HG03521 (cell line): ENCODE results near the gene PILRA.

Experiments
- ATAC-seq: cut with Tn5 transposase; IDR thresholded peaks from one replicate; pipeline ENCODE4 v1.9.1; 2021; ENCODE audit warnings: mild to moderate bottlenecking, moderate library complexity; ENCODE audit not compliant: unreplicated experiment

The PILRA gene

DNA sequence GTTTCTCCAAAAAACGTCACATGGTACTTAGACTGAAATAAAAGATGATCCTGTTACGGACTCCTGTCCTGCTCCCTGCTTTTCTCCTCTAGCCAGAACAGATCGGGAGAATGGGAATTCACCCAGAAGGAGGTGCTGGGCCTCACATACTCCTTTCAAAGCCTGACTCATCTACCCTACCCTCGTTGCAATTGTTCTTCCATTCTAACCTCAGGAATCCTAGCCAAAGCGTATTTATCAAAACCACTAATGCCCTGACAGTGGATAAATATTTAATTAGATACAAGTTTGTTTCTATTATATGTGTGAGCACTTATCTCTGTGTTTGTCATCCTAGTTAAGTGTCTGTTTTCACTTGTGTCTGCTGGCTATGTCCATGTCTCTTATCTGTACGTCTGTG lies 33.5 kb downstream of the PILRA start:
- no peak for ATAC-seq

DNA sequence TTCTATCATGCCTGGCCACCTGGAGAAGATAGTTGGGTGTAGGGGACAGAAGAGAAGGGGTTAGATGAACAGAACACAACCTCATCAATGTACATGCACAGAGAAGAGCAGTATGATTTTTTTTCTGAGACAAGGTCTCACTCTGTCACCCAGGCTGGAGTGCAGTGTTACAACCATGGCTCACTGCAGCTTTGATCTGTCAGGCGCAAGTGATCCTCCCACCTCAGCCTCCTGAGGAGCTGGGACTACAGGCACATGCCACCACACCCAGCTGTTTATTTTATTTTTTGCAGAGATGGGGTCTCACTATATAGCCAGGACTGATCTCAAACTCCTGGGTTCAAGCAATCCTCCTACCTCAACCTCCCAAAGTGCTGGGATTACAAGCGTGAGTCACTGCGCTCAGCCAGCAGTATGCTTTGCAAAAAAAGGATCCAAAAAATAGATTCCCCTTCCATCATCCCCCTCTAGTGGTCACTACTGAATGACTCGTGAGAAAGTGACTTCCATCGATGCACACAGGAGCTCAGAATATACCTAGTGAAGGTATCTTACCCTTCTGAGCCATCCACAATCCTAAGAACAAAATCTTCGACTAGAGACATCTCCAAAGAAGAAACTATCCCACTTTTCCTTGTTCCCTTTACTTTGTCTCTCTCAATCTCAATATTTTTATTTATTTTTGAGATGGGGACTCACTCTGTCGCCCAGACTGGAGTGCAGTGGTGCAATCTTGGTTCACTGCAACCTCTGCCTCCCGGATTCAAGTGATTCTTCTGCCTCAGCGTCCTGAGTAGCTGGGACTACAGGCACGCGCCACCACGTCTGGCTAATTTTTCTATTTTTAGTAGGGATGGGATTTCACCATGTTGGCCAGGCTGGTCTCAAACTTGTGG lies 34.2 kb downstream of the PILRA start:
- ATAC-seq: no peak

DNA sequence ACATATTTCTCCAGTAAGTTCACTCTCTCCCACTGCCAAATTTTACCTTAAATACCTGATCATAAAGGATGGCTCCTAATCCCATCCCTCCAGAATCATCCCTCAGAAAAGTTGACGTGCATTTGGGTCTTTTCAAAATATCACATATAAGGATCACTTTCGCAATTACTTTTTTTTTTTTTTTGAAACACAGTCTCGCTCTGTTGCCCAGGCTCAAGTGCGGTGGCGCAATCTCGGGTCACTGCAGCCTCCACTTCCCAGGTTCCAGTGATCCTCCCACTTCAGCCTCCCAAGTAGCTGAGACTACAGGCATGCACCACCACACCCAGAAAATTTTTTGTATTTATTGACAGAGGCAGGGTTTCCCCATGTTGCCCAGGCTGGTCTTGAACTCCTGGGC lies 37.8 kb downstream of the PILRA start:
- no peak for ATAC-seq

DNA sequence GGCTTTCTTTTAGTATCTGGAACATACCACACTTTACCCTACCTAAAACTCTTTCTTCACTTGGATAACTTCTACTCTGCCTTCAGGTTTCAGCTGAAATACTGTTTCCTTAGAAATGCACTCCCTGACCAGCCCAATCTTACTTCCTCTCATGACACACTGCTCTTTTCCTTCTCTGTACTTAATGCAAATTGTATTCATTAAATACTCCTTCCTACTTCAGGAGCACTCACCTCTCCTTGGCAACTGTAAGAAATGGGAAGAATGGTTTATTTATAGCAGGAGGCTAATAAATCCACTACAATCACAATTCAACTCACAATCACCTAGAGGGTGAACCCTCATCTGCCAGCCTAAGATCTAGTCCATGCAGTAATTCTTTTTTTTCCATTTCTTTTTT lies 40.1 kb downstream of the PILRA start:
- ATAC-seq: no peak

DNA sequence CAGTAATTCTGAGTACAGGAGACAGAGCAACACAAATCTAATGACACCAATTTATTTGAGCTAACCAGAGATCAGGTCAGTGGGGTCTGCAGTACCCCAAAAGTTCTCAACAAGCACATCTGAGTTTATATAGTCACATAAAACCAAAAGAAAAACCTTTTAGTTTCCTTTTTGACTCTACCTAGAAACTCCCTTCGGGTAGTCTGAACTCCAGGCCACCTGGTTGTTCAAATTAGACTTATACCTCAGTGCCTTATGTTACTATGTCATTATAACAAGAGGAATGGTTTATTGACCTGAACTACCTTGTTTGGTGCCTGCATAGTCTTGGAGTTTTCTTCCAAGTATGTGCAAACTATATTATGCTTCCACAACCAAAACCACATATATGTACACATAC lies 40.6 kb downstream of the PILRA start:
- ATAC-seq: no peak

DNA sequence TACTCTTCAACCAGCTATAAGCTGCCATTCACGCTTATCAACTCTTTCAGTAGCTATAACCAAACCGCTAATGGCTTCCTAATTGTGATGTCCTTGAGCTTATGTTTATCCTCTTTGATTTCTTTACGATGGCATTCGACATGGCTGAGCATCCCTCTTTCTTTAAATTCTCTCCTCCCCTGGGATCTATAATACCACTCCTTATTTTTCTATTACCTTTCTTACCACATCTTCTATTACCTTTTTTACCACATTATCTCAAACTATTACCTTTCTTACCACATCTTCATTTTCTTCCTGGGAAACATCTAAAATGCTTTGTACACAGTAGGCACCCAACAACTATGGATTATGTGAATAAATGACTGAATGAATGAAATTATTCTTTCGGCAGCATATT lies 42.2 kb downstream of the PILRA start:
- no peak for ATAC-seq

DNA sequence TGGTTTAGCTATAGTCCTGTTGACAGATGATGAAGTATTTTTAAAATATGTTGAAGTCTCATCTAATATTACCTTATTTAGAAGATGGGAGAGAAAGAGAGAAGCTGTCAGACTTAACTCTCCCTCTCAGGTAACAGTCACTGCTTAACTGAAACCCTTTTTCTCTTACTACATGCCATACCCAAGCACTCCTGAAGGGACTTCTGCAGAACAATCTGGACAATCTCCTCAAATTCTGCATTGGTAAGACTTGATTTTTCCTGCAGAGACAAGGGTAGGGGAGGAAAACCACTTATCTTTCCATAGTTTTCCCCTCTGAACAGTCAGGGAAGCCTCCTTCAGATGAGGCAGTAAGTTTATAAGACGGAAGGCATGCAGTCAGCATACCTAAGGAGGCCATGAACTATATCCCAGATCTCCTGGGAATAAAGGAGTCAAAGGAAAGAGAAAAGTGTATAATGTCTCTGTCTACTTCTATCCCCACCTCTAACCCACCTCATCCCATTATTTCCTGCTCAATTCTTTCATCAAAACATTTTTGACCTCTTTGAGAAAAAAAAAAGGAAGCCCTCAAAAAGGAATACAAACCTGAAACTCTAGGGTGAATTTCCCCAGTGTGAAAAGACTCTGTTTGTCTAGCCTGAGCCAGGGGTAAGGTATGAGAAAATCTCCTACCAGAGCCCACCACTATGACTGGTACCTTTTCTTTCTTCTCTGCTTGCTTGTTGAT lies 45.8 kb downstream of the PILRA start:
- no peak for ATAC-seq

DNA sequence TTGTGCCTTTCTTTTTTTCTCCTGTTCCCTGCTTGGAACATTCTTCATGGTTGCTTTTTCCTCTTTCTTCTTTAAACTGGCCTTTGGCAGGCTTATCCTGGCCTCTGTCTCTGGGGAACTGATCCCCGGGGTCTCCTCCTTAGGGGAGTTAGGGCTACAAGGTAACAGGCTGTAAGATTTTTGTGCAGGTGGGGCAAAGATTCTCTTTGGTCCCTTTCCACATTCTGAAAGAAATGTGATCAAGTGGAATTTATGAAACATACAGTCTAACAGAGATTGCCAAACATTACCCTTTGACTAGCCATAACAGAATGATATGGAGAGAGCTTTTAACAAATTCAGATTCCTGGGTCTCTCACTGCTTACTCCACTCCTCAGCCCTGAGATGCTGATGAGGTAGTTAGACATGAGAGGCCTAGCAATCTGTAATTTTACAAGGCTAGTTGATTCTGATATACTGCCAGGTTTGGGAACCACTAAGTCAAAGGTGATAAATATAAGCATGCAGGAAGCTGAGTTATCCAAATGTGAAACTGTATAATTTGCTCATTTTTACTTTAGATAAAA lies 46.5 kb downstream of the PILRA start:
- no peak for ATAC-seq

DNA sequence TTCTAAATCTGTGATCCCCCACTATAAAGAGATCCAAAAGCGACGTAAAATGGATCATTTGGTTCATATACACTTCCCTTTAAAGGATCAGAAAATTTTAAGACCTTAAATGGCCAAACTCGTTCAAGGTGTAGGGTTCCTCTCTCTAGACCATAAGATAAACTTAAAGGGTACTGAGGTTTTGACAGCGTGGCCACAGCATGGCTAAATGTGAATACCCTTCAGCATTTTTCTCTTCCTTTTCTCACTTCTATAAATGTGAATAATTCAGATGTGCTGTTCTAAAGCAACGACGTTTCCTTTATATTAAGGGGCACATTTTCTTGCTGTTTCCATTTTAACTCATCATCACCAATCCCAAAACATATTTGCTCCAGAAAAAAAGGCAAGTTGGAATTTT lies 50.0 kb downstream of the PILRA start:
- ATAC-seq: no peak

DNA sequence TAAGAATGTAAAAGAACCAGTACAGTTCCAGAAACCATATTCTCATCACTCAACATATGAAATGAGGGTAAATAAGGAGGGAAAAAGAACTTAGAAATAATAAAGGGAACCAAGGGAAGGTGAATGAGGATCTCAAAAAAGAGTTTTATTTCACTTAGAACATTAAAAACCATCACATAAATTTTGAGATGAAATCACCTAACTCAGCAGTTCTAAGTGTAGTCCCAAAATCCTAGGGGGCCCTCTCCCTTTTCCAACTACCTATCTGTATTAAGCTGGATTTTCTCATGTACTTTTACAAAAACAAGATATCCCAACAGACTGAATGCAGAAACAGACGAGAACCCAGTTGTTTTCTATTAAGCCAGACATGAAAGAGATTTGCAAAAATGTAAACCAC lies 52.1 kb downstream of the PILRA start:
- no peak for ATAC-seq

DNA sequence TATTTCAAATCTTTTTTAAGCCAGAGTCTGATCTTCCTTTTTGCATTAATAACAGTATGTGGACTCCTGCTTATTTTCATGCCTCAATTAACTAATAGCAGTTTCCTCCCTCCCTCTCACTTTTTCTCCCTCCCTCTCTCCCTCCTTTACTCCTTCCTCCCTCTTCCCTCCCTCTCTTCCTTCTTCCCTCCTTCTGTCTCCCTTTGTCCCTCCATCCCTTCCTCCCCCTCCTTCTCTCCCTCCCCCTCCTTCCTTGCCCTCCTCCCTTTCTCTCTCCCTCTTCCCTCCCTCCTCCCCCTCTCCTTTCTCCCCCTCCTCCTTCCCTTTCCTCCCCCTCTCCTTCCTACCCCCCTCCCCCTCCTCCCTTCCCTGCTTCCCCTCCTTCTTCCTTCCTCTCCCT lies 53.2 kb downstream of the PILRA start:
- ATAC-seq: no peak

DNA sequence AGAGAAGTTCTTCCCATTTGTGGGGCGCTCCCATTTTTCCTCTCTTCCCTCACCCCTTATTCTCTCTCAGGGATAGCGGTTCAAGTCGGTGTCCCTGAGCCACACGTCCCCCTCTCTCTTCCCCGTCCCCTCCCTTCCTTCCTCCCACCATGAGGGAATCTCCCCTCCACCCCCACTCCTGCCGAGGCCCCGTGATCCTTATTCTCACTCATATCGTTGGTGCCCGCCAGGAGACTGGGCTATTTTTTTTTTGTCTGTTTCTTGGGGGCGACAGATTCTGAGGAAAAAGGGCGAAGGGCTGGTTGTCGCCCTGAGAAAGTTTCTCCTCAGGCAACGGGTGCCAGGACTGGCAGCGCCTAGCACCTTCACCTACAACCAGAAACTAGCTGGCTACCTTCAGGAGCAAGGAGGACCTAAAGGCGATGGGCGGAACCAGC lies 54.5 kb downstream of the PILRA start:
- ATAC-seq: no peak

DNA sequence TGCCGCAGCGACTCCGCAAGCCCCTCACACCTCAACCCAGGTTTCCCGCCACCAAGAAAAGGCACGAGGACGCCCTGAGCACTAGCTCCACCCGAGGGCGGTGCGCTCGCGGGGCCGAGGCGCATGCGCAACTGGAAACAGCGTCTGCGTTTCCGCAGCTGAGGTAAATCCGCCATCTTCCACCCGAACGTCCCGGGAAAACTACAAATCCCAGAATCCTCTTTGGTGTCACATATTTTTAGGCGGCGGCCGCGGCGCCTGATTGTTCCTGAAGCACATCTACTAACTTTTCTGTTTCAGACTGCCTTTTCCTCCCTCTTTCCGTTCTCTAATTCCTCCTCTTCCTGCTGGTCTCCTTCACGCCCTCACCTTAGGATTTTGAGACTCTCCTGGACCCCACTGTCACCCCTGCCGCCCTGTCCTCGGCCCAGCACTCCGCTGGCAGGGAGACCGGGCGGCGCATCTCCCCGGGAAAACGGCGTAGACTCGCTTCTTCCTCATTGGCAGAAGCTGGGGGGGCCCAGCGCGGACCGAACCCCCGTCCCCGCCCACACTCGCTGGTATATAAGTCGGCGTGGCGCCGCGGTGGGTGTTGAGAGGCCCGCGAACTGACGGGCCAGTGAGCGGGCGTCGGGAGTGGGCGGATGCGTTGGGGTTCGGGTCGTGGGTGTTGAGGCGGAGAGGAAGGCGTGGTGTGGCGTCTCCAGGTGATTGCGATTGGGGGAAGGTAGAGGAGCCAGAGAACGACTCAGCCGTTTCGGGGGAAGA lies 55.1 kb downstream of the PILRA start, which contains the start of gene ZCWPW1:
Gene ZCWPW1 (minus strand): TSS at position 505 of the 768 bp plus-strand sequence. CDS start 8,054 bp downstream, outside the sequence.
- peak; percentile 40 for ATAC-seq

DNA sequence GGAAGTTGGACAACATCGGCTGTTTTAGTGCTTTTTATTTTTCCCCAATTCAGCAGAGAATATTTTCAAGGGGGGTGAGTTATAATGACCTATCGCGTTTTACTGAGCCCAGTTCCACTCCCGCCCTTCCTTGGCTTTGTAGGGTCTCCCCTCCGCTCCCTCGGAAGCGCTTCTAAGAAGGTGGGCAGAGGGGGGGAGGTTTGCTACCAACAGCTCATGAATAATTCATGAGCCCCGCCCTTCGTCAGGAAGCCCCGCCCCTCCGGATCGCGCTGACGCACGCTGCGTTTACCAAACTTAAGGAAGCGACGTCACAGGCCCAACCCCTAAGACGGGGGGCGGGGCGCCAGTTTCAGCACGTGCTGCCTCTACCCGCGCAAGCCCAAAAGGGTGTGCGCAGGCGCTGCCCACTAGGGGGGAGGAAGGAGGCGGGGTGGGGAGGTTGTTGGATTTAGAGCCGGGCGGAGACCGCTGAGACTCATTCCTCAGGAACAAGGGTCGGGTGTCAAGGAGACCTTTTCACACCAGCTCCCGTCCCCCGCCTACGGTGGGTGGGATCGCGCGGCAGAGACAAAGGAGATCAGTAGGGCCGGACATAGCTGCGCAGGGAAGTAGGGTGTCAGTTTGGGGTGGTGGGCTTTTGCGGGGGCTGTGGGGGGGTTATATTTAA lies 55.8 kb downstream of the PILRA start:
- peak; percentile 44 for ATAC-seq

DNA sequence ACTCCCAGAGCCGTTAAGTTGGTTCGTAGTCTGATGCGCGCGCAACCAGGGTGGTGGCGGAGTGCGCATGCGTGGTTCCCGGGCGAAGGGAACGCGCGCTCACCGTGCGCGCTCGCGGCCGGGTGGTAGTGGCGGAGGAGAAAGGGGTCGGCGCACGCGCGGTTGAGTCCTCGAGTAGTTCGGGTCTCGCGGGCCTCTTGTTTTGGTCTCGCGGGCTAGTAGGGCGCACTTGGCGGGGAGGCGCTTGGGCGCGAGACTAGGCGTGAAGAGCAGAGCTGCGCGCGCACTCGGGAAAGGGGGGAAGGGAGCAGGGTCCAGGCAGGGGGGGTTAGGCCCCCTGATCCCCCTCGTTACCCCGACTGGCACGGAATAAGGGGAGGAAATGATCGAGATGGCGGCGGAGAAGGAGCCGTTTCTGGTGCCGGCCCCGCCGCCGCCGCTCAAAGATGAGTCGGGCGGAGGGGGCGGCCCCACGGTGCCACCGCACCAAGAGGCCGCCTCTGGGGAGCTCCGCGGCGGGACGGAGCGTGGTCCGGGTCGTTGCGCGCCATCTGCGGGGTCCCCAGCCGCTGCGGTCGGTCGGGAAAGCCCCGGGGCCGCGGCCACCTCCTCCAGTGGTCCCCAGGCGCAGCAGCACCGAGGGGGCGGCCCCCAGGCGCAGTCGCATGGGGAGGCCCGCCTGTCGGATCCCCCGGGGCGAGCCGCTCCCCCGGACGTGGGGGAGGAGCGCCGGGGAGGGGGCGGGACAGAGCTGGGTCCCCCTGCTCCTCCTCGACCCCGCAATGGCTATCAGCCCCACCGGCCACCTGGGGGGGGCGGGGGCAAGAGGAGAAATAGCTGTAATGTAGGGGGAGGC lies 56.6 kb downstream of the PILRA start, which contains the start of gene MEPCE:
Gene MEPCE (plus strand): TSS at position 195 of the 856 bp plus-strand sequence. CDS start 188 bp downstream, at position 383.
- ATAC-seq: peak; percentile 34

DNA sequence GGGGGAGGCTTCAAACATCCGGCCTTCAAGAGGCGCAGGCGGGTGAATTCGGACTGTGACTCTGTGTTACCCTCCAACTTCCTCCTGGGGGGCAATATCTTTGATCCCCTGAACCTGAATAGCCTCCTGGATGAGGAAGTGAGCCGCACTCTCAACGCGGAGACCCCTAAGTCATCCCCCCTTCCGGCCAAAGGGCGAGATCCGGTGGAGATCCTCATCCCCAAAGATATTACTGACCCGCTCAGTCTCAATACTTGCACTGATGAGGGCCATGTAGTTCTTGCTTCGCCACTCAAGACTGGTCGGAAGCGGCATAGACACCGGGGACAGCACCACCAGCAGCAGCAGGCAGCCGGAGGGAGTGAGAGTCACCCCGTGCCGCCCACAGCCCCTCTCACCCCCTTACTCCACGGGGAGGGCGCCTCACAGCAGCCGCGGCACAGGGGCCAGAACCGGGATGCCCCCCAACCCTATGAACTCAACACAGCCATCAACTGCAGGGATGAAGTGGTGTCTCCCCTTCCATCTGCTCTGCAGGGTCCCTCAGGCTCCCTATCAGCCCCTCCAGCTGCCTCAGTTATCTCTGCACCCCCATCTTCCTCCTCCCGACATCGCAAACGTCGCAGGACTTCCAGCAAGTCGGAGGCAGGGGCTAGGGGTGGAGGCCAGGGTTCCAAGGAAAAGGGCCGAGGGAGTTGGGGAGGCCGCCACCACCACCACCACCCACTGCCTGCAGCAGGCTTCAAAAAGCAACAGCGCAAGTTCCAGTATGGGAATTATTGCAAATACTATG lies 57.4 kb downstream of the PILRA start:
- no peak for ATAC-seq

DNA sequence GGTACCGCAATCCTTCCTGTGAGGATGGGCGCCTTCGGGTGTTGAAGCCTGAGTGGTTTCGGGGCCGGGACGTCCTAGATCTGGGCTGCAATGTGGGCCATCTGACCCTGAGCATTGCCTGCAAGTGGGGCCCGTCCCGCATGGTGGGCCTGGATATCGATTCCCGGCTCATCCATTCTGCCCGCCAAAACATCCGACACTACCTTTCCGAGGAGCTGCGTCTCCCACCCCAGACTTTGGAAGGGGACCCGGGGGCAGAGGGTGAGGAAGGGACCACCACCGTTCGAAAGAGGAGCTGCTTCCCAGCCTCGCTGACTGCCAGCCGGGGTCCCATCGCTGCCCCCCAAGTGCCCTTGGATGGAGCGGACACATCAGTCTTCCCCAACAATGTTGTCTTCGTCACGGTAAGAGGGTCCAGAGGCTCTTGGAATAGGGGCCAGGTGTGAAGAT lies 58.0 kb downstream of the PILRA start:
- no peak for ATAC-seq

DNA sequence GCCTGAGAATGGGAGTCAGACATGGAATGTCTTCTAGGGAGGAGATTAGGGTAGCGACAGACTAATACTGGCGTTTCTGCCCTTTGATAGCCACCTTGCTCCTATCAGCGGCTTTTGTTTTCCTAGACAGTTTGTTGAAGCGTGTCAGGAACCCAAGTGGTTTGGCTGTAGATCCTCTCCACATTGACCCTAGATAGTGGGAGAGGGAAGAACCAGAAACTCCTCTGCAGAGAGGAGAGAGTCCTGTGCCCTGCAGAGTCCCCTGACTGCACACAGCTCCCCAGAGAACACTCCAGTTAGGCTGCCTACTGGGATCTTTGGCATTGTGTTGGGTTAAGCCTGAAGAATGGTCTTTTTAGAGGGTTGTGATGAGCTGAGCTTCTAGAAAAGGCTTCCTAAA lies 58.8 kb downstream of the PILRA start:
- no peak for ATAC-seq
